SH-SY5Y (cell line): ENCODE data around the gene NOP16.

Experiments used
- GATA2 ChIP-seq: IDR thresholded peaks from 2 replicates; pipeline ENCODE4 v1.6.1; 2011; ENCODE audit warnings: mild to moderate bottlenecking, low read depth, low read length
- GATA3 ChIP-seq: IDR thresholded peaks from 2 replicates; pipeline ENCODE4 v1.6.1; 2011; ENCODE audit warnings: low read depth, mild to moderate bottlenecking, low read length, moderate library complexity

GRCh38 chr5:176364765-176365350 is 23.5 kb downstream of the NOP16 start:
- TF ChIP-seq GATA3 = no peak
- no peak for TF ChIP-seq GATA2
